GM18507 (cell line): Measurements from ENCODE around the gene ADGRB2.

Experiments
- DNase-seq: peaks from one replicate; pipeline ENCODE4 v3.0.0; 2011; ENCODE audit warnings: low read depth; ENCODE audit not compliant: insufficient read length; ENCODE audit errors: extremely low spot score
- FAIRE-seq: peaks from 2 replicates; lab custom pipeline; 2011; peaks lifted over from hg19 to GRCh38; lab: Jason Lieb, UNC

Gene ADGRB2

GRCh38 chr1:31768939-31769704 lies 5.0 kb upstream of the ADGRB2 start:
- DNase-seq (no peak), FAIRE-seq (peak; percentile 18)

GRCh38 chr1:31768407-31768907 lies 4.3 kb upstream of the ADGRB2 start:
- no peak for FAIRE-seq
- DNase-seq = no peak

GRCh38 chr1:31767225-31767624 lies 3.1 kb upstream of the ADGRB2 start:
- FAIRE-seq (no peak), DNase-seq (no peak)

- FAIRE-seq (no peak), DNase-seq (no peak)
Observed at GRCh38 chr1:31765516-31765915, 1.4 kb upstream of the ADGRB2 start.

- no peak for DNase-seq
- FAIRE-seq = no peak
Observed at GRCh38 chr1:31765041-31765467, 914 bp upstream of the ADGRB2 start.

- FAIRE-seq (no peak), DNase-seq (no peak)
Observed at GRCh38 chr1:31763671-31764311, 349 bp downstream of the ADGRB2 start.

- DNase-seq (no peak), FAIRE-seq (no peak)
Observed at GRCh38 chr1:31762726-31763670, 1.1 kb downstream of the ADGRB2 start.

GRCh38 chr1:31762323-31762722 lies 1.8 kb downstream of the ADGRB2 start:
- no peak for DNase-seq
- FAIRE-seq = no peak

- no peak for FAIRE-seq
- DNase-seq = no peak
Observed at GRCh38 chr1:31761883-31762282, 2.3 kb downstream of the ADGRB2 start.

- FAIRE-seq = no peak
- DNase-seq = no peak
Observed at GRCh38 chr1:31760471-31761470, 3.4 kb downstream of the ADGRB2 start.

GRCh38 chr1:31759298-31760023 lies 4.7 kb downstream of the ADGRB2 start:
- no peak for FAIRE-seq
- DNase-seq = no peak

- FAIRE-seq (no peak), DNase-seq (no peak)
Observed at GRCh38 chr1:31758823-31759222, 5.3 kb downstream of the ADGRB2 start.

- no peak for FAIRE-seq
- no peak for DNase-seq
Observed at GRCh38 chr1:31757989-31758388, 6.2 kb downstream of the ADGRB2 start.

- no peak for FAIRE-seq
- no peak for DNase-seq
Observed at GRCh38 chr1:31757204-31757679, 6.9 kb downstream of the ADGRB2 start.

- FAIRE-seq (no peak), DNase-seq (no peak)
Observed at GRCh38 chr1:31756578-31756977, 7.6 kb downstream of the ADGRB2 start.

- DNase-seq (no peak), FAIRE-seq (no peak)
Observed at GRCh38 chr1:31755850-31756492, 8.2 kb downstream of the ADGRB2 start.

- FAIRE-seq (no peak), DNase-seq (no peak)
Observed at GRCh38 chr1:31755197-31755611, 8.9 kb downstream of the ADGRB2 start.

GRCh38 chr1:31754397-31754796 lies 9.7 kb downstream of the ADGRB2 start:
- no peak for FAIRE-seq
- no peak for DNase-seq
